NCI-H1930 (cell line): Measurements from ENCODE around the gene CYSTM1.

Experiments
- DNase-seq, 2 experiments: peaks; one replicate each; lab custom pipeline; 2025; lab: John Stamatoyannopoulos, UW

Gene CYSTM1

DNA sequence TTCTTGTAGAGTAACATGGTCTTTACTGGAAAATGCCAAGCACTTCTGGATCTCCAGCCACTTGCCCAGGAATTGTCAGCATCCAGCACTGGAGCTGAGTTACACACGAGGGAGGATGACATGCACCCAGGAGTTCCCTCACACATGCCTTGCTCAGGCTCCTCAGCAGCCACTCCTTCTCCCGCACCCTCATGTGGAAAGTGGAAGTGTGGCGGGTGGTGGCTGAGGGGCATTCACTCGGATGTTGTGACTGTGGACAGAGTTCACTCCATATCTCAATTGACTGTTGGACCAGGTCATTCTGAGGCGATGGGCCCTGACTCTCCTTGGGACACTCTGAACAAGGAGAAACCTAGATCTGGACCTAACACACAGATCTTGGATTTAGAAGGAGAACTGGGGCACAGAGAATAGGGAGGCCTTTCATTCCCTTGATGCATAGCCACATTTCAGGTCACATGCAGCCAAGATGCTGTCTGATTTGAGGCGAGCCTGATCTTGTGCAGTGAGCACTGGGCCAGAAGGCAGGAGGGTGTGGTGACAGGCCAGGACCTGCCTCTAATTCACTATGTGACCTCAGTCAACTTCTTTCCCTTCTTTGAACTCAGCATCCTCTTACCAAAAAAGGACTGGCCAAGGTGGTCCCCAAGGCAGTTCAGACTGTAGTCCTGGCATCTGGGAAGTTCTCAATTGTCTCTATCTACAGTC, 62.1 kb downstream of the CYSTM1 start:
- no peak for DNase-seq

DNA sequence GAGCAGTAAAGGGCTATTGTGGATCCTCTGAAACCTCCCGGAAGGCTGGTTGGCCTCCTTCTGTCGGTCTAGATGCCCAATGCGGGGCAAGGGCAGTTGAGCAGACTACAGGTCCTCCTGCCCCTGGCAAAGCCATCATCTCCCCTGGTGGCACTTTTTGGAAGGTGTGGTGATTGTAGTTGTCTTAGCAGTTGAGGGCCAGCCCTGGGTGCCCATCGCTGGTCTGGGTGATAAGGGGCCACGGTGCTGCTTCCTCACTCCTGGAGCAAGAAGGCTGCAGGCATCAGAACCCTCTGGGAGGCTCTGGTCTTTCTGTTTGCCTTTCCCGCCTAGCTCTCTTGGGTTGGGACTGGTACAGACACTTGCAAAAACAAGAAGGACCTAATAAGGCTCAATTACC, 63.8 kb downstream of the CYSTM1 start:
- no peak for DNase-seq

DNA sequence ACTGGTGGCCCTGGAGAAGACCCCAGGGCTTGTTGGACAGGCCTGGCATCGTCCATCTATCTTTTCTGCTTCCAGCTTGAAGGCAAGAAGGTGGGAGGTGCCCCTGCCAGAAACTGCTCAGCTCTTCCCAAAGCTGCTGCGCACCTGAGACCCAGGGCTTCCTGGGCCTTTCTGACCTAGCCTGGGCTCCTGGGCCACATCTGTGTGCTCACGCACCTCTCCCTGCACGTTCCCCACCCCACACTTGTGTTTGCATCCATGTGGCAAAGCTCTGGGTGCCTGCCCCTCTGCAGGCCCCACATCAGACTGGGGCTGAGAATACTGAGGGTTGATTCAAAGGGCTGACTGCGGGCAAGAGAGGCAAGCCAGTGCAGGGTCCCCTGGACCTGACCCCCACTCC, 64.5 kb downstream of the CYSTM1 start:
- DNase-seq: no peak

DNA sequence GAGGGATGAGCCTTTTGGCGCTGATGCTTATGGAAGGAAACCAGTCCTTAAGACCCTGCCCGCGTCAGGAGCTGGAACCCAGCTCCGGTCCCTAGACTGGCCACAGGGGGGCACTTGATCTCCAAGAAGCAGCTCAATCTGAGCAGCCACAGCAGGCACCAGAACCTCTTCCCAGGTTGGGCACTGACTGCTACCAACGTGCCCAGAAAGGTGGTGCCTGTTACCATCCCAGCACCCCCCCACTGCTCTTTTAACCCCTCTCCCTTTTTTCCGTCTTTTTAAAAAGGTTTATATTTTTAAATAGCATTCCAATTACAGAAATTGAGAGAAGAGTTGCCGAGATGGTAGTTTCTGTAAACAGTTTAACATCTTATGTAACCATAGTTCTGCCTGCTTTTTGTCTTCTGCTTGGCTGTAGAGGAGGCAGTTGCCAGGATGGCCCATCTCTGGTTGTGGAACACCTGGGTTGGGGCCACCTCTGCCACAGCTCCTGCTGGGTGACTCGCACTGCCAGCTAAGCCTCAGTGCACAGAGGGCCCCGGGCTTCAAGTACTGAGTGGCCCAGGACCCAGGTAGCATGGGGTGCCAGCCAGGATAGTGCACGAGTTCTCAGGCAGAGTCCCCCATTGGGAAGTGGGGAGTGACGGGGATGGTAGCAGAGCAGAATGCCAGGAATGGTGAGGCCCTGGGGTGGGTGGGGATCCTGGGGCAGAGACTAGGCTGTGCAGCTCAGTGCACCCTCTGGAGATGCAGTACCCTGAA, 65.1 kb downstream of the CYSTM1 start:
- DNase-seq: peak in 1 of 2 experiments; percentile 8

DNA sequence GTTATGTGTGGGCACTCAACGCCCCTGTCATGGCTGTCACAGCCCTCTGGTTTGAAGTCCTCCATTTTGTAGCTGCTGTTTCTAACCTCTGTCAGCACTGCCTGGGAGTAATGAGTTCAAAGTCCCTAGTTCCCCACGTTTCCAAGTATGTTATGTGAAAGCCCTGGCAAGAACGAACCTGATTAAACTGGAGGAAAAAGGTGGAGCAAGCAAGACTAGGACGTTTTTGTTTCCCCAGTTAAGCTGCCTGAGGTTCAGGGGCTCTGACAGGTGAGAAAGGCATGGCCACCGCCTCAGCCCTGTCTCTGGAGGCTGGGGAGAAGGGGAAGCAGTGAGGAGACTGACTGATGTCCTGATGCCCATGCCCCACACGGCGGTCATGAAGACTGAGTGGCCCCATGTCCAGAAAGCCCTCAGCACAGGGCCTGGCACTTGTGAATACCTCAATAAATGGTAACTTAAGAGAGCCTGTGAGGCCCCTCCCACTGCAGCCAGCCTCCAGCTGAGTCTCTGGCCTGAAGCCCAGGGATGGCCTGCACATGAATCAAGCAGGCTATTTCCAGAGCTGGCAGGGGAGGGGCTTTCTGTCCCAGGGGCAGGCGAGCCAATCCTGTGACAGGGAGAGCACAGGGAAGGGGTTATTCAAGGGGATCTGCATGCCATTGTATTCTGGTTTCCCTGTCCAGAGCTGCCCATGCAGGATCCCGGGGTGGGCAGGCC, 66.2 kb downstream of the CYSTM1 start:
- DNase-seq: no peak

DNA sequence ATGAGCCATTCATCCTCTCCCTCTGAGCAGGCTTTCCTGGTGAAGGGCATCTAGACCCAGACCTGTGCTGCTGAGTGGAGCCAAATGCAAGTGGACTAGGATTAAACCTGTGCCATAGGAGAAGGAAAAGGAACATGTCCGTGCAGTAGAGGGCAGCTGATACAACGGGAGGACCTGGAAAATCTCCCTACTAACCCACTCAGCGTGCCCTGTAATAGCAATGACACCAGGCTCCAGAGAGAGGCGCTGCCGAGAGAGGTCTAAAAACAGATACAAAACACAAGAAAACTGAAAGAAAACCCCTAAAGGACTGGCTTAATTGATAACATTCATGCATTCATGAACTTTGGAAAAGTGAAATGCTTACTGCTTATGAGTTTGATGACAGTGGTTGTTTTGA, 67.1 kb downstream of the CYSTM1 start:
- no peak for DNase-seq

DNA sequence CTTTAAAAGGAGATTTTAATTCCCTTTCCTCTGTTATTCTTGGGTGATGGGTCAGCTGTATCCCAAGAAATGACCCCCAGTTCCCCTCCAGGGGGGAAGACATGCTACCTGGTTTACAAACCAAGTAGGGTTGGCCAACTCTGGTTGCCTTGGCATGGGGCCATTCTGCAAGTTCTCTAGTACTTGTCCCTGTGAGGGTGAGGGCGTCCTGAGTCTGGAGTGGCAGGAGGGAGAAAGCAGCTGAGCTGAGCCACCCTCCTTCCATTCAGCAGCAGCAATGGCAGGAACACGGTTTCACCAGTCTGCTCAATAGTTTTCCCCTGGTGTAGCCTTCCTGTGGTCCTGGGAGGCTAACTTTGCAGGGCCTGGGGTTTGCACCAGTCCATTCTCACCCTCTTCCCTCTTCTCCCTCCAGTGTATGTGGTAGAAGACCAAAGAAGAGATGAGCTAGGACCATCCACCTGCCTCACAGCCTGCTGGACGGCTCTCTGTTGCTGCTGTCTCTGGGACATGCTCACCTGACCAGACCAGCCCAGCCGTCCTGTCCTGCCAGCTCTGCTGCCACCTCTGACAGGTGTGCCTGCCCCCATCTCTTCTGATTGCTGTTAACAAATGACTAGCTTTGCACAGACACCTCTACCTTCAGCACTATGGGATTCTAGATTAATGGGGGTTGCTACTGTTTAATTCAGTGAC, 68.0 kb downstream of the CYSTM1 start:
- DNase-seq: no peak

DNA sequence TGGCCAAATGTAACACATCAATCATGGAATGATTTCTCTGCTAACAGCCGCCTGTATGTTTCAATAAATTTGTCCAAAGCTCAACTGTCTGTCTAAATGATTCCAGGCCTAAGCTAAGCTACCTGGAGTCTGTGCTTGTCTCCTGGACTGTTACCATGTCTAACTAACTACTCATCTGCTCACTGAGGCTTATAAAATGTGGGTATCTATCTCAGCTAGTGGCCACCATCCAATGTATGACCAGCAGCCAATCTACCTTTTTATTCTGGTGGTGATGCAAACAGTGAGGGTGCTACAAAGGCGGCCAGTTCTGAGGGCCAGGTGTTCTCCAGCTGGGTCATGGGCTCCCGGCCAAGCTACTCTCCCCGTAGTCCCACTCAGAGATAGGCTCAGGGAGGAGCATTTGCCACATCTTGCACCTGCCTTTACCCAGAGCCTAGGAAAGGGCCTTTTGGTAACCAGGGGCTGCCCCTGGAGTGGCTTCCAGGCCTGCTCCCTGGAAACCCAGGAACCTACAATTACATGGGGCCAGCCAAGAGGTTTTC, 68.8 kb downstream of the CYSTM1 start:
- no peak for DNase-seq

DNA sequence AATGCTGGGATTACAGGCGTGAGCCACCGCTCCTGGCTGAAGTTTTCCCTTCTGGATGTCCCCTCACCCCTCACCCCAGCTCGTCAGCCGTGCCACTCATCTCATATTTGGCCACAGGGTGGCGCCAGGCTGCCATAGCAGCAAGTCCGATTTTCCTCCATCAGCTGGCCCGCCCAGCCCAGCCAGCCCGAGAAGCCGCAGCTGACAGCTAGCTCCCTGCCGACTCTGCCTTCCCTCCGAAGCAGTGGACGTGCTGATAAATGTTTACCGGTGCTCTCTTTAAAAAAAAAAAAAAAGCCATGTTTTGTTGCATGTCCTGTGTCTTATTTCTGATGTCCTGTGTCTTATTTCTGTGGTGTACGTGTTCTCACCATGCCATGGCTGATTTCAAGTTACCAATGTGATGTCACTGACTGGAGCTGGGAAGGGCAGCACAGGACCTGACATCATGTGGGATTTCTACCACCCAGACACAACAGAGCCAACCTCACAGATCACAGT, 69.6 kb downstream of the CYSTM1 start:
- DNase-seq: peak; percentile 18 to 19

DNA sequence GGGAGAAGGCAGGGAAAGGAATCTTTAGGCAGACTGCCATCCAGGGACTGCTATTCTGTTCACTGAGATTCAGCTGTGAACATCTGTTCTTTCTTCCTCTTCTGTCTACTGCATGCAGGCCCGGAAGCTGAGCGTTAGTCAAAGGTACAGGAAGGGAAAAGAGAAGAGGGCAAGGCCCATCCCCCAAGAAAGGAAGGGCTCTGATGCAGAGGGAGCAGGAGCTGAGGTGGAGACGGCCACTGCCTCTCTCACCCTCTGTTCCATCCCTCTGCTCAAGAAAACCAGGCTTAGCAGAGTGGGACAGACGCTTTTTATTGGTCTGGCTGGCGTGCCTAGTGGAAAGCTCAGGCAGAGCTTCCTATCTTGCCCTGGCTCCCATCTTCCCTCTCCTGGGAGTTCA, 70.4 kb downstream of the CYSTM1 start:
- no peak for DNase-seq

DNA sequence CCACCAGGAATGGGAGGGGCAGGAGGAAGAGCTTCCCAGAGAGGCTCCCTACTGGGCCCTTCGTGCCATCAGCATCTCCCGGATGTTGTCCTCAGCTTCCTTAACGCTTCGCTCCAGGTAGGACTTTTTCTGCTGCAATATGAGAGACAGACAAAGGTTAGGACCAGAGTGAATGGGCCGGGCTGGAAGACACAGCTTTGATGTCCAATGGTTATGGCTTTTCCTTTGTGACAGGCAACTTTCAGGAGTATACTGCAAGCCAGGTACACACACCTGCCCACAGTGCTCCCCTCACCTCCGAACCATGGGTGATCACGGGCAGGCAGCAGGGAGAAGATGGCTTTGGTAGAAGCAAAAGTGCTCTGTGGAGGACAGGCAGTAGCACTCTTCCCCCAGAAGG, 70.9 kb downstream of the CYSTM1 start:
- no peak for DNase-seq

DNA sequence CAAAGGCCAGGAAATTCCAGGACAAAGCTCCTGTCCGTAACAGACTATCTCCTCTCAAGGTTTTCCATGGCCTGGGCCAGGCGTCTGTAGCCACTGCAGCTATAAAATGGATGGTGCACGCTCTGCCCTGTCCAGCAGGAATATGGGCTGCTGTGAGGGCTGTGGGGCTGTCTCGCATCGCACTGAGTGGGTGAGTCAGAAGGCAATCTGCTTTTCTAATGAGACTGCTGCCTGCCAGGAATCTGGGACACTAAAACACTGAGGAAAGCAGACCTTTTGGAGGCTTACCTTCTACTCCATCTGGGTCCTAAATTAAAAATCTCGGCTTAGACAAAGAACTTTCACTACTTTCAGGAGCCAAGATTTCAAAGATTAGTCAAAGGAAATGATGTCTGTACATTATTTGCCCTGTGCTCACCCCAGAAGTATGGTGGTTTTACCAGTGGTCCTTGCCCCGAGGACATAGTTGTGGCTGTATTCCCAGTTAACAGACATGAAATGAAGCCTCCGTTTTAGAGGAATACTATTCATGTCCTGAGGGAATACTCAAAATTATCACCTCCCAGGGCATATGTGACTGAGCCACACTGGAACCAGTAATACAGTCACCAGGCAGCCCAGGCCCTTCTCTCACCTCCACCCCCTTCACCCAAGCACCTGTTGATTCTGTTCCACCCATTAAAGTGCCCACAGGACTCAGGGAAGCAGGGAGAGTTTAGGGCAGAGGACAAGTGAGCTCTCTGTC, 71.6 kb downstream of the CYSTM1 start:
- DNase-seq: no peak

DNA sequence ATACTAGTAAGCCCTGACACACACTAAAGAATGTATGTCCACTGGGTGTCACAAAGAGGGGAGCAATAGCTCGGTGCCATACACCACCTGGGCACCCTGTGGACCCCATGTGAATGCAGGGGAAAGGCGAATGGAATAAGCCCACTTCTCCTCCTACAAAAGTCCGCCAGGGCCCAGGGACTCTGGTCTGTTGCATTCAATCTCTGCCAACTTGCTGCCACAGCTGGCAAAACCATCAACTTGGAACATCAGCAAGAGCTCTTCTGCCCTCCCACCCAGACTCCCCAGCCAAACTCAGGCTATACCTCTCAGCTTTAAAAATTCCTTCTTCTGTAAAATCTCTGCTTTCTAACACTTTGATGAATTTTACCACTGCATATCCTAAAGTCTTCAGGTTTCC, 73.4 kb downstream of the CYSTM1 start:
- no peak for DNase-seq

DNA sequence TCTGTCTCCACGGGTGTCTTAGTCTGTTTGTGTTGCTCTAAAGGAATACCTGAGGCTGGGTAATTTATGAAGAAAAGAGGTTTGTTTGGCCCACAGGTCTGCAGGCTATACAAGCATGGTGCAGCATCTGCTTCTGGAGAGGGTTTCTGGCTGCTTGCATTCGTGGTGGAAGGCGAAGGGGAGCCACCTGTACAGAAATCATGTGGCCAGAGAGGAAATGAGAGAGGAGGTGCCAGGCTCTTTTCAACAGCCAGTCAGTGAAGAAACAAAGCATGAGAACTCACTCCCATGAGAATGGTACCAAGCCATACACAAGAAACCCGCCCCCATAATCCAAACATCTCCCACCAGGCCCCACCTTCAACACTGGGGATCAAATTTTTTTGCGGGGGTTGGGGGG, 74.5 kb downstream of the CYSTM1 start:
- DNase-seq: no peak

DNA sequence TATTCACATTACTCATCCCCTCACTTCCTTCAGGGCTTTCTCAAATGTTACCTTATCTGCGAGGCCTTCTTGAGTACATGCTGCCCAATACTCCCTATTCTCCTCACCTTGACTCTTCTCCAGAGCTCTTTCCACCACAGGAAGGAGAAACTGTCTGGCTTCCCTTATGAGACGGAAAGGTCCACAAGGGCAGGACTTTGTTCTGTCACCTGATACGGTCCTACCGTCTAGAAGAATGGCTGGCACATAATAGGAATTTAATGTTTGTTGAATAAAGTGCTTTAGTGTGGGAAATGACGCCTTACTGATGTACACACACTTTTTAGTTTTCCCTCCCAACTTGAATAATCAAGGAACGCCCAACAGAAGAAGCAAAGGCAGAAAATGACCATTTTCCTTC, 75.4 kb downstream of the CYSTM1 start:
- no peak for DNase-seq

DNA sequence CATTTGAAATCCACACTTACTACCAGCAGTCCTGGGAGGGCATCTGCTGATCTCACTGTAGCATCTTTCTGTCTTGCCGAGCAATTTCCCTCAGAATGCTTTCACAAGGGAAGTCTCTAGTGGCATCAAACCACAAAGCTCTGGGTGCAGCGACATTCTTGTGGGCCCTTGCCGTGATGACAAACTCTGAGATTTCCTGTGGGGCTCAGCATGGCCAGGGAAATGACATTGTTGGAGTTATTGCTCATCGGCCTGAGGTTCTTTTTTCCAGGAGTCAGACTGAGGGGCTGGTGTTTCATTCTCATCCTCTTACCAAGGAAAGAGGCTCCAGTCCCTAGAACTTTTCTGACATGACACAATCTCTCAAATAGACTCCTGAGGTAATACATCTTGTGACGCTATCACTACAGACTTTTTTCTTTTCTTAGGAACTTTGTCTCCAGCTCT, 76.6 kb downstream of the CYSTM1 start:
- DNase-seq: no peak

DNA sequence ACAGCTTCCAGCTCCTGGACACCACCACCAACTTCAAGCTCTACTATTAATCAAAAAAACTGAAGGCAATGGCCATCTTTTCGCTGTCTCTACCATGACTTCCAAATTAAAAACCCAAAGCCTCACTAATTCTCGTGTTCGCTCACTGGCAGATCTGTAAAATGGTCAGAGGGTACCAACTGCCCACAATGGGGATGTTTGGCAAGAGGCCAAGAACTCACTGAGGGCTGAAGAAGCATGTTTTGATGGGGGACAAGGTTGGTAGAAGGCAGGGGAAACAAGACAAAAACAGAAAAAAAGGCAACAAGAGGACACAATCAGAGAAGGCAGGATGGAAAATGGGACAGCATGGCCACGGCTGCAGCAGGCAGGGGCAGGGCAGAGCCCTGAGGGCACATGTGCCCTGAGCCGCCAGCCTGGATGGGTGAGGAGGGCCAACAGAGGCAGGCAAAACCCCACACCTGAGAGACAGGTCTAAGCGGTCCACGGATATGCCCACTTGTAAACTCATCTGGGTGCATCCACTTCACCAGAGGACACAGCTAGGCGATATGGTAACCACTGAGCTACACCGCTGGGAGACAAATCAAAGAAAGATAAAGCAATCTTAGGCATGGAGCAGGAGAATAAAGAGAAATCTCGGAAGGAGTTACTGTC, 77.6 kb downstream of the CYSTM1 start:
- no peak for DNase-seq

DNA sequence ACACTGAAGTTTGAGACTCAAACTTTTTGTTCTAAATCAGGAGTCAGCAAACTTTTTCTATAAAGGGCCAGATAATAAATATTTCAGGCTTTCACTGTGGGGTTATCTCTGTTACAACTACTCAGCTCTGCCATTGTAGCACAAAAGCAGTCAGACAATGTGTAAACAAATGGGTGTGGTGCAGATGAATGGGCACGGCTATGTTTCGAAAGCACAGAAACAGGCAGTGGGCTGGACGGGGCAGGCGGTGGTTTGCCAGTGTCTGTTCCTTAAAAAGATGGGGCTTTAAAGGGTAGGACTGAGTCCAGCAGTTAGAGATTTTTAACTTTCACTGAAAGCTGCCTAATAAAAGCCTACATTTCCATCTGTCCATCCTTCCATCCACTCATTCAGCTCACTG, 79.0 kb downstream of the CYSTM1 start:
- no peak for DNase-seq

DNA sequence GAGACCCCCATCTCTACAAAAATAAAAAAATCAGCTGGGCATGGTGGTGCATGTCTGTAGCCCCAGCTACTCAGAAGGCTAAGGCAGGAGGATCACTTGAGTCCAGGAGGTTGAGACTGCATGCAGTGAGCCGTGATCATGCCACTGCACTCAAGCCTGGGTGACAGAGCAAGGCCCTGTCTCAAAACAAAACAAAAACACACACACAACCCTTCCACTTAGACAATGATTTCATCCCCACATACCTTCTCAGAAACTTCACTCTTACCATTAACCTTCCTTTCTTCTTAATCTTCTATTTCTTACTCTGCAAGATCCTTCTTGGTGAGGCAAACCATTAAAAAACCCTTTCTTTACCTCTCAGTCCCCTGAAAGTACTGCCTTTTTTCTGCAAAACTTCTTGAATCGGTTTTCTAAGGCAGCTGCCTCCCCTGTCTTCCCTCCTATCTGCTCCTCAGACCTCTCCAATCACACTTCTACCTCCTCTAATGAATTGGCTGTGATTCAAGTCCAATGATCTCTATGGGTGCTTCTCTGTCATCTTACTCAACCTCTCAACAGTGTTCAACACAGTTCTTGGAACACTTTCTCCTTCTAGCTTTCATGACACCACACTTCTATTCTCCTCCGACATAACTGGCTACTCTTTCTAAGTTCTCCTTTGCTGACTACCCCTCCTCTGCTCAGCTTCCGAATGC, 80.6 kb downstream of the CYSTM1 start:
- DNase-seq: no peak

DNA sequence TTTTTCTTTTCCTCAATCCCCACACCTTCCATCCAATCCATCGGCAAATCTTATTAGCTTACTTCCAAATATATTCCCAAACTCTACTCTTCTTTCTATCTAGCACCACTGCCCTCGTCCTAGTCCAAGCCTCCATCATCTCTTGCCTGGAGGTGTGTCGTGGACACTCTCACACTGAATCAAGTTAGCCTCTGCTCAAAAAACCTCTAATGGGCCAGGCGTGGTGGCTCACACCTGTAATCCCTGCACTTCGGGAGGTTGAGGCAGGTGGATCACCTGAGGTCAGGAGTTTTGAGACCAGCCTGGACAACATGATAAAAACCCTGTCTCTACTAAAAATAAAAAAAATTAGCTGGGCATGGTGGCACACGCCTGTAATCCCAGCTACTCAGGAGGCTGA, 81.7 kb downstream of the CYSTM1 start:
- DNase-seq: no peak
